Sigmoid colon (tissue), 4 donors: ENCODE results near the gene RHOXF2B.

ENCODE experiments used
- EP300 ChIP-seq, 4 donors: sonication (generic); formaldehyde crosslinking; IDR thresholded peaks; one replicate each; pipeline ENCODE4 v1.6.1; 2017; ENCODE audit warnings: antibody characterized with exemption in 4 of 4
- POLR2AphosphoS5 ChIP-seq, 4 donors: sonication (generic); formaldehyde crosslinking; IDR thresholded peaks; one replicate each; pipeline ENCODE4 v1.6.1; 2017; ENCODE audit warnings: antibody characterized with exemption in 4 of 4
- TF ChIP-seq, protein P1 (sequence below), 4 experiments: fragments of 450-650 bp in 3 of 4; fragments of 200-600 bp in 1 of 4; IDR thresholded peaks; one replicate each; pipeline ENCODE4 v1.5.1; 2016 to 2019; ENCODE audit warnings: antibody characterized with exemption in 4 of 4, mild to moderate bottlenecking in 3 of 4, moderate library complexity in 2 of 4

DNA sequence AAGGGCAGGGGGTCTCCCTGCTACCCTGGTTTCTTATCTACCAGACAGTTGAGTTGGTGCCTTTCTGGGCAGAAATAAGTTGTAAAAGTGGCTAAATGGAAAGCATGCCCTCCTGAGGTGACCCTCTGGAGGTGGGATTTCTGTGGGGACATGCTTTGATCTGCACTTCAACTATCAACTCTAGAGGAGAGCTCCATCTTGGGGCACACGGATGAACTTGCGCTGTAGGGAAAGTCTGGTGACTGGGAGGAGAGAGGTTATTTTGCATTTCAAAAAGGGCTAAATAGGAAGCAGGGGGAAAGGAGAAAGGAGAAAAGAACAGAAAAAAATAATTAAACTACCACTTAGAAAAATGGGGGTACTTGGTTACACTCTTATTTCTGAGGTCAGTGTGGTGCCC, 12.7 kb upstream of the RHOXF2B start:
- TF ChIP-seq, protein P1, sequence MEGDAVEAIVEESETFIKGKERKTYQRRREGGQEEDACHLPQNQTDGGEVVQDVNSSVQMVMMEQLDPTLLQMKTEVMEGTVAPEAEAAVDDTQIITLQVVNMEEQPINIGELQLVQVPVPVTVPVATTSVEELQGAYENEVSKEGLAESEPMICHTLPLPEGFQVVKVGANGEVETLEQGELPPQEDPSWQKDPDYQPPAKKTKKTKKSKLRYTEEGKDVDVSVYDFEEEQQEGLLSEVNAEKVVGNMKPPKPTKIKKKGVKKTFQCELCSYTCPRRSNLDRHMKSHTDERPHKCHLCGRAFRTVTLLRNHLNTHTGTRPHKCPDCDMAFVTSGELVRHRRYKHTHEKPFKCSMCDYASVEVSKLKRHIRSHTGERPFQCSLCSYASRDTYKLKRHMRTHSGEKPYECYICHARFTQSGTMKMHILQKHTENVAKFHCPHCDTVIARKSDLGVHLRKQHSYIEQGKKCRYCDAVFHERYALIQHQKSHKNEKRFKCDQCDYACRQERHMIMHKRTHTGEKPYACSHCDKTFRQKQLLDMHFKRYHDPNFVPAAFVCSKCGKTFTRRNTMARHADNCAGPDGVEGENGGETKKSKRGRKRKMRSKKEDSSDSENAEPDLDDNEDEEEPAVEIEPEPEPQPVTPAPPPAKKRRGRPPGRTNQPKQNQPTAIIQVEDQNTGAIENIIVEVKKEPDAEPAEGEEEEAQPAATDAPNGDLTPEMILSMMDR (IDR thresholded peaks at IDR 0.05) = no peak
- TF ChIP-seq POLR2AphosphoS5 (IDR thresholded peaks at IDR 0.05) = no peak
- TF ChIP-seq EP300 (IDR thresholded peaks at IDR 0.05) = no peak
